NCI-H2029 (cell line): ENCODE data around the gene PC.

Experiments
- DNase-seq: peaks from one replicate; lab custom pipeline; 2025; lab: John Stamatoyannopoulos, UW

Gene PC

DNA sequence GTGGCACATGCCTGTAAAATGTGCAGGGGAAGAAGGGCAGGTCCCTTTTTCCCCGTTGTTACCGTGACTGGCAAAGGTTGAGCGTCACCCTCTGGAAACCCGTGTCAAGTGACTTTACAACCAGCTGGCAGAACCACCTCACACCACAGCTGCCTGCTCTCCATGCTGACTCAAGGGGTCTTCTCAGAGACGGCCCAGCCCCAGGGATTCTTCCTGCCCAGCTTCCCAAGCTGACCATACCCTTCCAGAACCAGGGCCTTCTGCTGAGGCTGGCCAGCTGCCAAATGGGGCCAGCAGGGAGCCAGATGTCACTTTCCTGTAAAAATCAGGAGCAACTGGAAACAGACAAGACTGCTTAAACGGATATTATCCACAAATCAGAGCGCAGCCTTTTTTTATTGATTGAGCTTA lies 6.3 kb downstream of the PC start:
- DNase-seq, result peak; percentile 25

DNA sequence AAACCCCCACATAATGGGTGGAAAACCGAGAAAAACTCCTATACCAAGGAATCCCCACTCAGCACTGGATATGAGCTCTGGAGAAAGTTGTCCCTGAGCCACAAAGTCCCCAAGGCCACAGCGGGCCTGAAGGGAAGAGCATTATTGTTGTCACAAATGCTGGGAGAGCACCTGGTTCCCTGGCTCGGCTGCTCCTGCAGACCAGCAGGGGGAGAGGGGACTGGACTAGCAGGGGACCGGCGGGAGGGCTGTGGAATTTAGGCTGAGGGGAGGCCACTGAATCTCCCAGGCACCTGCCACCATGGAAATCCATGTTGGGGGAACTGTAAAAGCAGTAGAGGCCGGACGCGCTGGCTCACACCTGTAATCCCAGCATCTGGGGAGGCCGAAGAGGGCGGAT lies 7.0 kb downstream of the PC start:
- DNase-seq, result no peak

DNA sequence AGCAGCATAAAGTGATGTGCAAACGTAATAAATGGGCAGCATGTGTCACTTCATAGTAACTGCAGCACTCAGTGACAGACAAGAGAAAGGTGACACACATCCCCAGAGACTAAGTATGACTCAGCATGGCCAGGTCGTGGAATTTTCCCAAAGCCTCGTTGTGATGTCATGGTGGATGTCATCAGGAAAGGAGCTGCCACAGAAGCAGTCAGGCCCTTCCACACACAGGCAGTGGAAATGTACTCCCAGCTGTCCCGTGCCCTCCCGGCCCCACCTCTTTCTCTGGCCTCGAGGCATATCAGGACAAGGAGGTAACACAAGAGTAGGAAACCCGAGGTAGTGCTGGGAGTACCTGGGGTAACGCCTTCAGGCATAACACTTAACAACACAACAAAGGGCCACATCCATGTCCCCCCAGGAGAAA lies 8.1 kb downstream of the PC start:
- peak; percentile 19 for DNase-seq

DNA sequence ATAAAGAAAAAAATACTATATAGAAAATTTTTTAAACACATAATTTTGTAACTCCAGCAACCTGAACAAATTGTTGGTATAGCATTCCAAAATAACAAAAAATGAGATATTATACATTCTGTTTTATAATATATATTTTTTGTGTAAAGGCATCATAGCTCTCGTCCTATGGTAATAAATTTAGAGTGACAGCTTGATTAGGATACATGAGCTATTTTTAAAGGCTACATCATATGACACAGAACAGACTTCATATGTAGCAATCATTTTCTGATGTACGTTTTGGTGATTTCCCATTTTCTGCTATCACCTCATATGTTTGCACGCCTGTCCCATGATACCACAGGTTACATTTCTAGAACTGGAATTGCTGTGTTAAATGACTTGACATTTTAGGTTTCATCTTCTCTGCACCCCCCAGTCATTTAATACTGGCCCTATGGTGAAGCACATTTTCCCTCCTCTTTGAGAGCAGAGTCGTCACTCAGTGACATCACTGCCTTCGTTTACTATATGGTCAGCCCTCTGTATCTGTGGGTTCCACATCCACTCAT lies 19.5 kb downstream of the PC start:
- DNase-seq, result no peak

DNA sequence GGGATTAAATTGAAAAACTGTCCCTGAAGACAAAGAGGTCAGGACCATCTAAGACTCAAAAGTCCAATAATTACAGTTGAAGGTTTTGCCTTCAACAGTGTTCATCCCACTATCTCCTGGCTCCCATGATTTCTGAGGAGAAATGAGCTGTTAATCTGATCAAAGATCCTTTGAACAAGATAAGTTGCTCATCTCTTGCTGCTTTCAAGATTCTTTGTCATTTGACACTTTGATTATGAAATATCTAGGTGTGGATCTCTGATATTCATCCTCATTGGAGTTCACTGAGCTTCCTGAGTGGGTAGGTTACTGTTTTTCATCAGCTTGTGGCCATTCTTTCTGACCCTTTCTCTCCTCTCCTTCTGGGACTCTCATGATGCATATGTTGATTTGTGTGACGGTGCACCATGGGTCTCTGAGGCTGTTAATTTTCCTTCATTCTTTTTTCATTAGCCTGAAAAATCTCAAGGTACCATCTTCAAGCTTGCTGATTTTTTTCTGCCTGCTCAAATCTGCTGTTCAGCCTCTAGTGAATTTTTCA lies 20.9 kb downstream of the PC start:
- DNase-seq, result no peak

DNA sequence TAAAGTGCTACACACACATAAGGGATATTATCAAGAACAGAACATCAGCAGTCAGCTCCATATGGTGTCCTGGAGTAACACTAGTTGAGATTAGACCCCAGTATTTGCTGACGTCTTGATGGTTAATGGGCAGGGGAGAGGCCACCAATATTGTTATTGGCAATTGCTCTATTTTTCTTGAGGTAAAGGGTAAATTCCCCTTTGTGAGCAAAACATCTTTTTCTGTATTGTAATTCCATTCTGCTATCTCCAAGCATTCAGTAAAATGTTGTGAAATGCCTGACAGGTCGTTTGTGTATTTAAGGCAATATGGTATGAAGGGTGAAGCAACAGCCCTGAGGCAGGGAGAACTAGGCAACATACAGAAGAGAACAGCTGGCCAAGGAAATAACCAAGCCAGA lies 21.9 kb downstream of the PC start:
- no peak for DNase-seq

DNA sequence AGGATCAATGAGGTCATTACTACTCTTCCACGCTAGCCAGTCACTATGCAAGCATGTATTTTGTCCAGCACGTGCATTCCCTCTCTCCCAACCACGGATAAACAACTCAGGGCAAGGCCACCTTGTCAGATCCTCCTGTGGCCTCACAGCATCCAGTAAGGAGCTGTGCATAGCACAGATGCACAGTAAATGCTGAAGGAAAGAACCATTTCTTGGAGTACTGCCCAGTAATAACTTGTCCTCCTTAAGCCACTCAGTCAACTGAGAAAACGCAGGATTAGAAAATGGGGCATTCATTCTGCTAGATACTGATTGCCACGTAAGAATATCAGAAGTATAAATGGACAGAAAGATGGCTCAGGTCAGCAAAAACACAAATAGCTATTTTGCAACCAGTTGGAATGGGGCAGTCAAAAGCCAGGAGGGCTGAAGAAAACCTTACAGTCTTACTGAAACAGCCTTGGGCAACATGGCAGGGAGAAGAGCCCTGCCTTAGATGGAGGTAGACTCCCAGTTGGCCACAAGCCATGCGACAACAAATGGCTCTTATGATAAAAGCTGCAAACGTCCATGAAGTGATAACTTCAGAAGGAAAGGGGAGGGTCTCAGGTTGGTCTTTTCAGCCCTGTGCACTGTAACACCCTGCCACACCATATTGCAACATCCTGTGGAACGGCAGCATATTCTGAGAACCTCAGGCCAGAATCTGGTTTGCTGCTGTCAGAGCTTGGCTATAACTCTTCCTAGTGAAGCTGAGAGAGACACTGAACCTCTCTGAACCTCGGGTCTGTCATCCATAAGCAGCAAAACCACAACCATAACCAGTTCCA lies 23.0 kb downstream of the PC start:
- no peak for DNase-seq

DNA sequence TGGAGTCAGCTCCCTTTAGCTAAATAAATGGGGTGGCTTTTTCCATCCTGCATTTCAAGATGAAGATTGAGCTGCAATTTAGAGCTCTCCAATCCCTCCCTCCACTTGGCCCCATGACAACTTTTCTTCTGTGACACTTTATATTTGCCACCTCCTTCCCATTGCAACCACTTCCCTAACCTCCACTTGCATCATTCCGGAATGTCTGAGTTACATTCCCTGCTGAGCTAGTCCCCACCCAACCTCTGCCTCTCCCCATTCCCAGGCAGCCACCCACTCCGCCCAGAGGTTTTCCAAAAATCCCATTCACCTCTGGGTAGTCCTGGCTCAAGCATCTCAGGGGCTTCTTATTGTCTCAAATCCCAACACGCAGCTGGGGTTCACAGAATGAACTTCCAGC lies 24.7 kb downstream of the PC start:
- DNase-seq, result no peak

DNA sequence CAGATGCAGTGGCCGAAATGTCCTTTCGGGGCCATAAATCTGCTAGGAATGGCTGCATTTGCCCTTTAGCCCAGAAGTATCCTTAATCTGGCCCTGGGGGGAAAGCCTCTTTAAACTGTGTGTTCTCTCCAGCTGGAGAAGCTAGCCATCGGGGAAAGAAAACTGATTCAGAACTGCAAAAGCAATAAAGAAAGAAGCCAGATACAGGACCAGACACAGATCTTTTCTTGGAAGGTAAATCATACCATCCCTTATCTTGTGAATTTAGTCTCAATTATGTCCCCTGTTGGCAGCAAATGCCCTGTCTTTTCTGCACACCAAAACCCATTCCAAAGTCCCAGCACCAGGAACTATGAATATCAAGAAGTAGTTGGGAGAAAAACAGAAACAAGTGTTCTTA lies 25.6 kb downstream of the PC start:
- DNase-seq, result no peak

DNA sequence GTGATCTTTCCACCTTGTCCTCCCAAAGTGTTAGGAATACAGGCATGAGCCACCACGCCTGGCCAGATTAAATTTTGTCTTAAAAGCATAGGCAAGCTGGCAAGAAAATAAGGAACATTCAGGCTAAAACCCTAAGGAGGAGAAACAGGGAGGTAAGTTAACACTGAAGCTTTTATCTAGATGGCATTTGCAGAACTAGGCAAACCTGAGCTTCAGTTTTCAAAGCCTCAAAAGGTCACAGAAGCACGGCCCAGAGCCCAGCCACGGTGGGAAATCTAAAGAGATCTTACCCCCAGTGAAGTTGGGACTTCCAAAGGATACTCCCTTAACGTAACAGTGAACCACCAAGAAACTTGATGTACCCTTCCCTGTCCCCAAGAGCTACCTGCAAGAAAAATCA lies 28.4 kb downstream of the PC start:
- no peak for DNase-seq

DNA sequence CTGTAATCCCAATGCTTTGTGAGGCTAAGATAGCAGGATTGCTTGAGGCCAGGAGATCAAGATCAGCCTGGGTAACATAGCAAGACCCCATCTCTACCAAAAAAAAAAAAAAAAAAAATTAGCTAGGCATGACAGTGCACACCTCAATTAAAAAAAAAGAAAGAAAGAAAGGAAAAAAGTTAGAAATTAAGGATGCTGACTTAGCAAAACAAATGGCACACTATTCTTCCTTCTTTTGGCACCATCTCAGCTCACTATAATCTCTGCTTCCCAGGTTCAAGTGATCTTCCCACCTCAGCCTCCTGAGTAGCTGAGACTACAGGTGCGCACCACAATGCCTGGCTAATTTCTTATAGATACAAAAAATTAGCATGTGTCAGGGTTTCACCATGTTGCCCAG lies 33.9 kb downstream of the PC start:
- no peak for DNase-seq

DNA sequence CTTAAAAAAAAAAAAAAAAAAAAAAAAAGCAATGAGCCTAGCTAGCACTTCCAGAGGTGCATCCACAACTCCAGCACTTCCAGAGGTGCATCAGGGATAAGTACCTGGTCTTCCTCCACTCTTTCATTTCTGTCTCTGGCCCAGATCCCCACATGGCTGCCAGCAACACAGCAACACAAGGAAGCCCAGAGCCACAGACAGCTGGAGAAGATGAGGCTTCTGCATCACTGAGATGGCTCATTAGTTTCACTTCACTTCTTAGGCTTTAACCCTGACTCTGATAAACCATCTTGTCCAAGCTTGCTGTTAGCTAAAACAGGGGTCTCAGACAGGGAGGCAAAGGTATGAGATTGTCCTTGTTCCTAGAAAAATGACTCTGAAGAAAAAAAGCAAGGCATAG lies 35.6 kb downstream of the PC start:
- DNase-seq, result no peak

DNA sequence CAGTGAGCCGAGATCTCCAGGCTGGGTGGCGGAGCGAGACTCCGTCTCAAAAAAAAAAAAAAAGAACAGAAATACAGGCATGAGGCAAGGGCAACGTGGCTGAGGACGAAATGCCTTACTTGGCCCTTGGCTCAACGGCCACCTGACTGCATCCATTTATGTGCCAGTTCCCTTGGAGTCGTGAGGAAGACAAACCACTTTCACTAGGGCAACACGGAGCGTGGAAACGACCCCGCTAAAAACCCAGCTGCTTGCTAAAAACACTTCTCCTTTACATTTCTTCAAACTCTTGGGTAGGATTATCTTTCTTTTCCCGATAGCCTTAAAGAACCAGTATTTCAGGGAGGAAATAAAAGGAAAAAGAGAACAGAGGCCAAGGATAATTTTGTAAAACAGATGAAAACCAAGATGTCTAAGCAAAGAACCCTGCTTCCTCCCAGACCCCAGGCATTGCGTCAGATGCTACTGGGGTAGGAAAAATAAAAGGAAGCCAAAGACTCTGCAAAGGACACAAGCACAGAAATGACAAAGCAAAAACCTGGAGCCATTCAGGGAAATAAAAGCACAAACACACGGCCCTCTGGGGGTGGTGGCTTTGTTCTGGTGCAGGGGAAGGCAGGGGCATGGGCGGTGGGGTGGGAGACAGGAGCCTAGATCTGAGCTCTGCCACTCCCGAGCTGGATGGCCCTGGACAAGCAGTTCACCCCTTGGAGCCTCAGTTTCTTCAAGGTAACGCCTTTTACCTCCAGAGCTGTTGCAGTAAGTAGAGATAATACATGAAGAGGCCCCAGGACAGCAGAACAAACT lies 37.0 kb downstream of the PC start:
- no peak for DNase-seq

DNA sequence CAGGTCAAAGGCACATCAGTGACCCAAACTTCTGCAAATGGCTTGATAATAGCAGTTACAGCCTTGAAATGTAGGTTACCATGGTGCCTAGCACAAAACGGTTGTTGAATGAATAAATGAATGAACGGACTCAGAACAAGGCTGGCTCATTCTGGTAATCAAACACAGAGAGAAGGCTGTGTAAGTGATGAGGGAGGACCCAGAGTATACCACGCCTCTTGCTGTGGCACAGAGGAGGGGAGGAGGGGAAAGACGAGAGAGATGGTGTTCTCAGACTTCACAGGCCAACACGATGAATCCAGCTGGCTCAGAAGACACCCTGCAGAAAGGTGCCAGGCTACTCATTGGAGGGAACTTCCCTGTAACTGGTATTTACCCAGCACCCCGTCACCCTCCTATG lies 38.3 kb downstream of the PC start:
- no peak for DNase-seq

DNA sequence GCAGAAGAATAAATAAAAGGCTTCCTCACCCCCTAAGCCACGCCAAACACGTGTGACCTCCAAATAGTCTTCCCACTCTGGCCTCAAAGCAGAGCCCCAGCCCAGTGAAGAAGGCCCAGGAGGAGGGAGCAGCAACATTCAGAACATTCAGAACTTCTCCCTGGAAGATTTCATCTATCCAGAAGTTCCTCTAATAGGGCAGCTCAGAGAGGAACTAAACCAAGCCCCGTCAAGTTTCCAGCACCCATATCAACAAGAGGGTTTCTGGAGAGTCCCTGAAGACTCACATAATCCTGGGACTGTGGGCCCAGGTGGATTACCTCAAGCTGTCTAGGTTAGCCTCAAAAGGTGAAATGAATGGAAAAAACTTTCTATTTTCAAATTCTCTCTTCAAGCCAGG lies 39.4 kb downstream of the PC start:
- DNase-seq, result no peak

DNA sequence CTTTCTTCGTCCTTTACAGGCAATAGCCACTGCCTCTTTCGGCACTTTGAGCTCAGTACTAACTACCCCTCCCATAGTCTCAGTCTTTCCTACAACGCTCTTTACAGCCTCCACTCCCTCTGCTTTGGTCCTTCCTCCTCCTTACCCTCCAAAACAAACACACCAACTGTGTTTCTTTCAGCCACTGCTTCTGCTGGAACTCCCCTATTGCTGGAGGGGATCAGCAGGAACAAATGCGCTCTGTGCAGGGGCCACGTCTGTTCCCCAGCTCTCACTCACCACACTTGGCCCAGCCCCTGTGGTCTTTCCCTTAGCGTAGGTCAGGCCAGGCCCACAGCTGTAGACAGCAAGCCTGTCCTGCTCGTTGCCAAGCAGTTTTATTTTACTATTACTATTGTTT lies 42.3 kb downstream of the PC start:
- no peak for DNase-seq

DNA sequence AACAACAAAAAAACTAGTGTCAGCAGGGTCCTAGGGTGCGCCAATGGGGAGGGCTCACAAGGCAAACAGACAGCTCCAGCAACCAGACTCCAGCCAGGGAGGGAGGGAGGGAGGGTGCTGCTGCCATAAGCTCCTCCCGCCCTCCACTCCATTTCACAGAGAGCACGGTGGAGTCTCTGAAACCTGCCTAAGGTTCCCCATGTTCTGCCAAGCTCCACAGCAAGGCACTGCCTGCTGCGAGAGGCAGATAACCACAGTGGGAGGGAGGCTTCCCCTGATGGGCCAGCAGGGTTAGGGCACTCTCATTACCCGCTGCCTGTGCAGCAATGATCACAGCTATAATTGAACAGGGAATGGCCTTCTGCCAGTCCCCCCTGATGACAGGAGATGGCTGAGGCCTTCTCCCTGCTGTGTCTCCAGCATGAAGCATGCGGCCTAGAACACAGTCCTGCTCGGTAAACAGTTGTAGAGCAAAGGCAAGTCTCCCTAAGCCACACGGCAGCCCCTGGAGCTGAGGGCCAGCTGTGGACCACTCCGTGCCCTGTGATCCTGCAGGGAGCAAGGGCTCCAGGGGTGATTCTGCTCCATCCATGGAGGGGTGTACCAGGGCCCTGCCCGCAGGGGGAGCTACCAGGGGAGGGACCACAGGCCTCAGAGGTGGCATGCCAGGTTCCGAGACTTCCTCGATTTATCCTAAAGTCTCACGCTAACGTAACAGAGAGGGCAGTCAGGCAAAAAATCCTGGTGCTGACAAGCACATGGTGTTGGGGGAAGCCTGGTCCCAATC lies 42.9 kb downstream of the PC start:
- no peak for DNase-seq

DNA sequence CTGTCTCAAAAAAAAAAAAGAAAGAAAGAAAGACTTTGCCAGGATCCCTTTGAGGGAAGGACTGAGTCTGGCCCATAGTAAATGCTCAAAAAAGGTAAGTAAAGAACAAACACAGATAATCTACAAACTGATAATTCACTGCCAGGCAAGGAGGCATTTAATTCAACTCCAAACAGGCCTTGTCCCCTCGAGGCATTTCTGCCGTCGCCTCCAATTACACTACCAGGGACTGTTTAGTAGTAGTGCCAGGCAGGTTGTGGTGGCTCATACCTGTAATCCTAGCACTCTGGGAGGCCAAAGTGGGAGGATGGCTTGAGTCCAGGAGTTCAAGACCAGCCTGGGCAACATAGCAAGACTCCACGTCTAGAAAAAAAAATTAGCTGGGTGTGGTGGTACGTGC lies 43.7 kb downstream of the PC start:
- no peak for DNase-seq

DNA sequence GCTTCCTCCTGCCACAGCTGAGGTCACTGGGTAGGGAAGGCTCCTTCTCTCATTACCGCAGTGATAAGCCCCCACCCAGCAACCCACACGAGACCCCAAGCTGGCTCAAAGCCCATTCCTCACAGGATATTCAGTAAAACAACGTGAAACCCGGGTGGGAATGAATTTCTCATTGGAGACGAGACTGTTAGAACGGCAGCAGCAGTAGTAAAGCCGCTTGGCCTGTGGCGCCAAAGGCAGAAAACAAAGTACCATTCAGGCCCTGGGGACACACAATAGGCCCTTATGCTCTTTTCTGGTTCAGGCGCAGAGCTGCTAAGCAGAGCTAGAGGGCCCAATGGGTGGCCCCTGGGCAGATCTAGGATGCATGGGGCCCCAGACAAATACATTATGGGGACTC lies 45.3 kb downstream of the PC start:
- DNase-seq, result no peak

DNA sequence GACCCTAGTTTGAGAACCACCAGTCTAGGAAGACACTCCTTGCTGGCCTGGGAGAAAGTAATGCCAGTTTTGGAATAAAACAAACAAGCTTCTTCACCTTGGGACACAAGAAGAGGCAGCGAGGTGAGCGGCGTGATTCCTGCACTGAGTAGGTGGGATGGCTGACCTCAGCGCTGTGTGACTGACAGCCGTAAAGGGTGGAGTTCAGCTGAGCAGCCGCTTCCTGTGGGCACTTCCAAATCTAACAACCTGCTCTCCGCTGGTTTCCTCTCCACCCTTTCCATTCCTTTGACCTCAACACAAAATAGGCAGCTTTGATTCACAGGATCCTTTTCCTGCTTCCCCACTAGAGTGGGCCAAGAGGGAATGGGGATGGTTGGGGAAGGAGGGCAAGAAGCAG lies 45.8 kb downstream of the PC start:
- no peak for DNase-seq

DNA sequence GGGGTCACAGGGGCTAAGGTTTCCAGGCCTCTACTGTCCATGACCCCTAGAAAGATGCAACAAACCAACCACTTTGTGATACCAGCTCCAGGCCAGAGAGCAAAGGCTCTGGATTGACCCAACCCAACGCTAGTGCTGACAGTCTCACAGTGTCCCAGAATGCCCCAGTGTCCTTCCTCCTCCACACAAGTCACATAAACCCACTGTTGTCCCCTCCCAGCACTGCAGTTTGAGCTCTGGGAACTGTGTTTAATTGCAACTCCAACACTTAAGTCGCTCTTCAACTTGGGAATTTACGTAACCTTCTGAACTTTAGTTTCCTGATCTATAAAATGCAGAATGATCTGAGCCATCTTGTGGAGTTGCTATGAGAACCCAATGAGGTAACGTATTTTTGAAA lies 47.5 kb downstream of the PC start:
- no peak for DNase-seq

DNA sequence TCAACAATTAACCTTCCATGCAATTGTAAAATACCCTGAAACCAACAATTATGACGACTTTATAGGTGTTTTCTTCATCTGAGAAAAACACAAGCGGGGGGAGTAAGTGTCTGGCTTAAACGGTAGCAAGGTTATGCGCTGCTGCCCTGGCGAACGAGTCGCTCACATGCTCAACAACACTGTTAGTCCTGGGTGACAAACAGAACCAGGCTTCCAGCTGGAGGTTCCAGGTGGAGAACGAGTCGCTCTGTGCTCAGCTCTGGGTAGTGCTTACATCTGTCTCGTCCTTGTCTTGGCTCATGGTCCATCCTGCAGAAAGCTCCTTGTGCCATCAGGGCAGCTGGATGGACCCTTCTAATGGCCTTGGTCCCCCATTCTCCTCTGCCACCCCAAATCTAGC lies 48.2 kb downstream of the PC start:
- DNase-seq, result no peak
